ENCODE data around the gene CHCHD6.

The CHCHD6 gene

GRCh38 chr3:126994661-126995245 lies 290.7 kb downstream of the CHCHD6 start:
- no peak for DNase-seq
- ATAC-seq, result no peak

GRCh38 chr3:126995254-126995780 lies 291.3 kb downstream of the CHCHD6 start:
- no peak for ATAC-seq
- DNase-seq, result no peak

GRCh38 chr3:126995926-126996512 lies 292.0 kb downstream of the CHCHD6 start:
- ATAC-seq (no peak), DNase-seq (no peak)

GRCh38 chr3:126996905-126997304 lies 292.9 kb downstream of the CHCHD6 start:
- DNase-seq, result no peak
- ATAC-seq, result no peak

GRCh38 chr3:126997455-126998038 lies 293.5 kb downstream of the CHCHD6 start:
- no peak for DNase-seq
- ATAC-seq, result no peak

GRCh38 chr3:126998320-126998719 lies 294.3 kb downstream of the CHCHD6 start:
- DNase-seq, result no peak
- no peak for ATAC-seq

- ATAC-seq, result no peak
- DNase-seq, result no peak
These were observed 294.7 kb downstream of the CHCHD6 start for GRCh38 chr3:126998728-126999127.

GRCh38 chr3:126999383-126999782 lies 295.3 kb downstream of the CHCHD6 start:
- ATAC-seq (no peak), DNase-seq (no peak)

- no peak for ATAC-seq
- no peak for DNase-seq
These were observed 296.1 kb downstream of the CHCHD6 start for GRCh38 chr3:127000119-127000518.

GRCh38 chr3:127000761-127001160 lies 296.7 kb downstream of the CHCHD6 start:
- ATAC-seq, result no peak
- DNase-seq, result no peak

GRCh38 chr3:127001486-127002194 lies 297.6 kb downstream of the CHCHD6 start:
- ATAC-seq, result no peak
- no peak for DNase-seq

GRCh38 chr3:127002195-127003174 lies 298.4 kb downstream of the CHCHD6 start:
- ATAC-seq, result peak; percentile 6
- no peak for DNase-seq

GRCh38 chr3:127003175-127003555 lies 299.1 kb downstream of the CHCHD6 start:
- ATAC-seq (no peak), DNase-seq (no peak)

- ATAC-seq, result no peak
- no peak for DNase-seq
These were observed 299.7 kb downstream of the CHCHD6 start for GRCh38 chr3:127003601-127004280.

GRCh38 chr3:127004641-127005397 lies 300.8 kb downstream of the CHCHD6 start:
- ATAC-seq (no peak), DNase-seq (no peak)

- DNase-seq (no peak), ATAC-seq (no peak)
These were observed 301.9 kb downstream of the CHCHD6 start for GRCh38 chr3:127005864-127006500.

- no peak for ATAC-seq
These were observed 302.9 kb downstream of the CHCHD6 start for GRCh38 chr3:127006781-127007436.

GRCh38 chr3:127008236-127008635 lies 304.2 kb downstream of the CHCHD6 start:
- ATAC-seq, result no peak
- DNase-seq, result no peak

More at GRCh38 chr3:127006781-127007436, 302.9 kb downstream of the CHCHD6 start:
- no peak for DNase-seq

GRCh38 chr3:127009531-127009930 lies 305.5 kb downstream of the CHCHD6 start:
- ATAC-seq, result no peak

More at GRCh38 chr3:127009531-127009930, 305.5 kb downstream of the CHCHD6 start:
- no peak for DNase-seq
